D721Med (cell line): Measurements from ENCODE around the gene IL11.
A peak's percentile ranks its signal among the peaks of the same experiment; 100 is the strongest.
"Not testable (repeated sequence)": the region's sequence is repeated elsewhere in the genome, so short reads cannot be mapped to it uniquely, and the experiment has no call there.

Experiments
- DNase-seq: peaks from one replicate; pipeline ENCODE4 v3.0.0; 2011; ENCODE audit warnings: low spot score; ENCODE audit not compliant: insufficient read length
- FAIRE-seq: peaks from 2 replicates; lab custom pipeline; 2011; peaks lifted over from hg19 to GRCh38; lab: Jason Lieb, UNC
- CTCF ChIP-seq: IDR thresholded peaks from 2 replicates; pipeline ENCODE4 v1.5.1; 2012; ENCODE audit warnings: mild to moderate bottlenecking, control low read depth; ENCODE audit not compliant: insufficient read depth; ENCODE audit errors: missing control alignments

Gene IL11

GRCh38 chr19:55370305-55370988, at the start of gene IL11:
IL11 (minus strand) TSS chr19:55370463; CDS start chr19:55370310, 153 bp downstream.
- FAIRE-seq (no peak), DNase-seq (no peak)
- TF ChIP-seq CTCF, result no peak

- no peak for TF ChIP-seq CTCF
- DNase-seq (no peak), FAIRE-seq (no peak)
Measured at GRCh38 chr19:55419624-55420236, 49.5 kb upstream of the IL11 start.

GRCh38 chr19:55419103-55419502, 48.8 kb upstream of the IL11 start:
- FAIRE-seq, result no peak
- DNase-seq, result no peak
- TF ChIP-seq CTCF, result no peak

- peak; percentile 92 for TF ChIP-seq CTCF
- DNase-seq (peak; percentile 87), FAIRE-seq (peak; percentile 38)
Measured at GRCh38 chr19:55418185-55418584, 47.9 kb upstream of the IL11 start.

GRCh38 chr19:55410168-55410567, 39.9 kb upstream of the IL11 start:
- DNase-seq (no peak), FAIRE-seq (no peak)
- TF ChIP-seq CTCF, result no peak

- not testable (repeated sequence) for FAIRE-seq, DNase-seq
Measured at GRCh38 chr19:55409179-55409578, 38.9 kb upstream of the IL11 start.

DNA sequence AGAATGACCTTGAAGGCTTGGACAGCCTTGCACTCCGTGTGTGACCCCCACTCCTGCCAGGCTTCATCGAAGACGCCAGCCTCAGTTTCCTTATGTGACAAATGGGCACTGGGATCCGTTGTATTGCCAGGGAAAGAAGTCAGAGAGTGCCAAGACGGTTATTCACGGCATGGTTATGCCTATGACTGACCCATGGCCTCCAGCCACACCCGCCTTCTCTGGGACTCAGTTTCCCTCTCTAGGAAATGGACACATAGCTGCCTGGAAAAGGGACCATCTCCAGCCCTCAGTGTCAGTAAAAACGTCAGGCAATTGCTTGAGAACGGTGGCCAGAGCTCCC, 38.2 kb upstream of the IL11 start:
- no peak for FAIRE-seq
- no peak for TF ChIP-seq CTCF
- no peak for DNase-seq
